CD8-positive, alpha-beta memory T cell (primary cell): ENCODE results near the gene TPM4. TPM values are rescaled to one million over a fixed set of nuclear protein-coding genes. Genes with fewer than 3 reads are reported as not detected.
"Not testable (repeated sequence)": the region's sequence is repeated elsewhere in the genome, so short reads cannot be mapped to it uniquely, and the experiment has no call there.

Experiments used
- CTCF ChIA-PET: fragments of 350-600 bp; sonication (Branson Sonifier 250); formaldehyde crosslinking; loops from one replicate; lab custom pipeline; 2021; ENCODE audit warnings: antibody characterized with exemption; lab: Charles Lee
- POLR2A ChIA-PET: fragments of 350-600 bp; sonication (Branson Sonifier 250); formaldehyde crosslinking; loops from one replicate; lab custom pipeline; 2021; ENCODE audit warnings: antibody characterized with exemption; lab: Charles Lee
- DNase-seq, 5 donors: peaks; one replicate each; pipeline versions ENCODE4 v3.0.0 to v3.0.0-alpha.2; 2020 to 2022; ENCODE audit warnings: mixed read lengths in 1 of 5
- H3K27ac ChIP-seq: one replicate; pipeline ENCODE4 v1.7.0; 2013; ENCODE audit warnings: low read depth, mild to moderate bottlenecking, low read length, moderate library complexity
- H3K27me3 ChIP-seq: 2 replicates; pipeline ENCODE4 v1.7.0; 2013; ENCODE audit warnings: low read length, mild to moderate bottlenecking; ENCODE audit not compliant: insufficient read depth, poor library complexity, severe bottlenecking
- H3K36me3 ChIP-seq: 2 replicates; pipeline ENCODE4 v1.7.0; 2013; ENCODE audit warnings: mild to moderate bottlenecking, low read length, moderate library complexity; ENCODE audit not compliant: insufficient read depth
- H3K4me1 ChIP-seq: 2 replicates; pipeline ENCODE4 v1.7.0; 2013; ENCODE audit warnings: mild to moderate bottlenecking, low read length, moderate library complexity; ENCODE audit not compliant: insufficient read depth
- H3K4me3 ChIP-seq: 2 replicates; pipeline ENCODE4 v1.7.0; 2013; ENCODE audit warnings: mild to moderate bottlenecking, low read length
- H3K9me3 ChIP-seq: 2 replicates; pipeline ENCODE4 v1.7.0; 2013; ENCODE audit warnings: mild to moderate bottlenecking, low read length
- H3K27ac Mint-ChIP-seq, 8 donors: one replicate each; pipeline ENCODE4 v1.8.0; 2020 to 2021; ENCODE audit warnings: mixed read lengths in 8 of 8, mild to moderate bottlenecking in 6 of 8, inconsistent platforms in 3 of 8, moderate library complexity in 3 of 8
- H3K27me3 Mint-ChIP-seq, 2 donors: one replicate each; pipeline ENCODE4 v1.8.0; 2020 to 2021; ENCODE audit warnings: mixed read lengths in 2 of 2, mild to moderate bottlenecking in 1 of 2, moderate library complexity in 1 of 2
- H3K36me3 Mint-ChIP-seq, 3 donors: one replicate each; pipeline ENCODE4 v1.8.0; 2020 to 2021; ENCODE audit warnings: mixed read lengths in 3 of 3, inconsistent platforms in 1 of 3, mild to moderate bottlenecking in 1 of 3
- H3K4me1 Mint-ChIP-seq, 3 donors: one replicate each; pipeline ENCODE4 v1.8.0; 2020 to 2021; ENCODE audit warnings: mixed read lengths in 3 of 3, inconsistent platforms in 1 of 3, mild to moderate bottlenecking in 1 of 3
- H3K4me3 Mint-ChIP-seq, 7 donors: one replicate each; pipeline ENCODE4 v1.8.0; 2020 to 2021; ENCODE audit warnings: mixed read lengths in 7 of 7, mild to moderate bottlenecking in 6 of 7, moderate library complexity in 4 of 7, inconsistent platforms in 2 of 7
- H3K9me3 Mint-ChIP-seq, 5 donors: one replicate each; pipeline ENCODE4 v1.8.0; 2020 to 2022; ENCODE audit warnings: mixed read lengths in 5 of 5, mild to moderate bottlenecking in 3 of 5, moderate library complexity in 2 of 5, inconsistent platforms in 1 of 5
- polyA plus RNA-seq: library from polyadenylated mRNA; unstranded; fragments of 300-500 nt; fragmentation: Illumina TruSeq; gene quantifications from one replicate; pipeline ENCODE4 v1.2.3, GENCODE V29; 2021
- total RNA-seq, 2 experiments: library from RNA; stranded (reverse); gene quantifications; one replicate each; pipeline ENCODE4 v1.2.3, GENCODE V29; 2021

The TPM4 gene
- total and polyA plus RNA-seq, 3 experiments from 2014 or later: 127 to 270 (median 259) TPM

DNA sequence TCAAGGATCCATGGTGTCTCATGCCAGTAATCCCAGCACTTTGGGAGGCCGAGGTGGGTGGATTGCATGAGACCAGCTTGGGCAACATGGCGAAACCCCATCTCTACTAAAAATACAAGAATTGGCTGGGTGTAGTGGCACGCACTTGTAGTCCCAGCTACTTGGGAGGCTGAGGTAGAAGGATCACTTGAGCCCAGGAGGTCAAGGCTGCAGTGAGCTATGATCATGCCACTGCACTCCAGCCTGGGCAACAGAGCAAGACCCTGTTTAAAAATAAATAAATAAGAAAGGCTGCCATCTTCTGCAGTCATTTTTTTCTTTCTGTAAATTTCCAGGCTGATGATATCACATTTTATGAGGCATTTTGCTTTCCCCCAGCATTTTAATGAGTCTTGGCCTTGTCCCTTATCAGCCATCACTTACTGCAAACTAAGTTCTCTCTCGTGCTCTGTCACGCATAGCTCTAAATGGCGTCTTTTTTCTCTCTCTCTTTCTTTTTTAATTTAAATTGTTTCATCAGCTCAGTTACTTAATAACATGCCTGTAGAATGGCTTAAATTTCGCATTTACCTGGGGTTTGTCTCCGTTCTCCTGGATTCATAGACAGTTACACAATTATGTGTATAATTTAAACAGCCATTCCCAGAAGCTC, 23.1 kb downstream of the TPM4 start:
- H3K4me3 Mint-ChIP-seq, H3K9me3 ChIP-seq, H3K9me3 Mint-ChIP-seq, DNase-seq, H3K27ac ChIP-seq, H3K27me3 ChIP-seq, H3K27me3 Mint-ChIP-seq, H3K4me3 ChIP-seq: not testable (repeated sequence)
- Histone ChIP-seq H3K36me3 (peaks cover 50% of the 10 kb centered on the region), H3K4me1 (peaks cover 11% of the 10 kb centered on the region)
- ChIA-PET POLR2A (interaction anchor here (1.0 kb wide), 1 partner anchor 9 kb away, joined by 3 read pairs; no protein-coding TSS in a partner anchor), CTCF (interaction anchor here (1.4 to 3.3 kb wide), 3 partner anchors 12 to 29 kb away, joined by 3 to 15 read pairs (median 4); partner anchors contain the start of gene RAB8A)
- Mint-ChIP-seq H3K4me1 (peaks cover 14 to 16% (median 14%) of the 10 kb centered on the region in 3 donors), H3K27ac (peak overlapping the region in 3 of 8 donors; percentile 16 to 66 (median 17)), H3K36me3 (peaks cover 6 to 83% (median 26%) of the 10 kb centered on the region in 3 donors)

DNA sequence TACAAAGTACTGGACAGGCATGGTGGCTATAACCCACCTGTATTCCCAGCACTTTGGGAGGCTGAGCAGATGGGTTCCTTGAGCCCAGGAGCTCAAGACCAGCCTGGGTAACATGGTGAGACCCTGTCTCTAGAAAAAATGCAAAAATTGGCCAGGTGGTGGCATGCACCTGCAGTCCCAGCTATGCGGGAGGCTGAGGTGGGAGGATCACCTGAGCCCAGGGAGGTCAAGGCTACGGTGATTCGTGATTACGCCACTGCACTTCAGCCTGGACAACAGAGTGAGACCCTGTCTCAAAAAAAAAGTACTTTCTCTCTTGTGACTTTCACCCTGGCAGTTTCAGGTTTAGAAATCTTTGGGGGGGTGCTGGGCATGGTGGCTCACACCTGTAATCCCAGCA, 24.2 kb downstream of the TPM4 start:
- no peak for DNase-seq
- Mint-ChIP-seq H3K9me3 (no peaks in the 10 kb centered on the region), H3K4me3 (no peak overlapping the region), H3K4me1 (peaks cover 5 to 9% (median 6%) of the 10 kb centered on the region in 3 donors), H3K36me3 (peaks cover 0 to 77% (median 16%) of the 10 kb centered on the region in 3 donors), H3K27ac (peak overlapping the region in 1 of 8 donors; percentile 57), H3K27me3 (no peaks in the 10 kb centered on the region)
- Histone ChIP-seq H3K27me3 (no peaks in the 10 kb centered on the region), H3K9me3 (no peaks in the 10 kb centered on the region), H3K4me3 (no peak overlapping the region), H3K4me1 (peaks cover under 1% of the 10 kb centered on the region), H3K27ac (no peak overlapping the region), H3K36me3 (peaks cover 43% of the 10 kb centered on the region)
- ChIA-PET CTCF (interaction anchor here (1.4 to 3.3 kb wide), 2 partner anchors 10 to 30 kb away, joined by 3 to 15 read pairs; partner anchors contain the start of gene RAB8A), POLR2A (interaction anchor here (1.0 kb wide), 1 partner anchor 8 kb away, joined by 3 read pairs; no protein-coding TSS in a partner anchor)

DNA sequence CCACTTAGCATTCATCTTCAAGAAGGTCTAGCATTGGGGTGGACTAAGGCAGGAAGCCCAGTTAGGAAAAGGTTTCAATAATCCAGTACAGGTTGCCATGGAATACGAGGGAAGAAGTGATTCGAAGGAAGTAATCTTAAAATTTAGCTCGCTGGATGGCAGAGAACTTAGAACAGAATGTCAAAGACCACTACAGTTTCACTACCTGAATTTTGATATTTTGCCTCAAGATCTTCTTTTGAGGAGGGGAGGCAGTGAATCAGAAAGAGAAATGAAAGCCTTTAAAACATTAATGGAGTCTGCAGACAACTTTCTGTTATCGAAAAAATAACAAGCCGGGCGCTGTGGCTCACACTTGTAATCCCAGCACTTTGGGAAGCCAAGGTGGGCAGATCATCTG, 28.4 kb downstream of the TPM4 start:
- no peak for DNase-seq
- no peak overlapping the region for H3K27ac ChIP-seq
- no peak overlapping the region for H3K4me3 Mint-ChIP-seq
- H3K9me3 ChIP-seq: no peaks in the 10 kb centered on the region
- H3K4me3 ChIP-seq: no peak overlapping the region
- no peaks in the 10 kb centered on the region for H3K27me3 Mint-ChIP-seq
- H3K27ac Mint-ChIP-seq: no peak overlapping the region
- ChIA-PET POLR2A (no interaction called here), CTCF (interaction anchor here (1.1 kb wide), 1 partner anchor 8 kb away, joined by 3 read pairs; no protein-coding TSS in a partner anchor)
- H3K27me3 ChIP-seq: no peaks in the 10 kb centered on the region
- no peaks in the 10 kb centered on the region for H3K9me3 Mint-ChIP-seq
- H3K4me1 Mint-ChIP-seq: no peaks in the 10 kb centered on the region
- no peaks in the 10 kb centered on the region for H3K4me1 ChIP-seq
- peaks cover 0 to 45% (median 7%) of the 10 kb centered on the region in 3 donors for H3K36me3 Mint-ChIP-seq
- peaks cover 26% of the 10 kb centered on the region for H3K36me3 ChIP-seq

DNA sequence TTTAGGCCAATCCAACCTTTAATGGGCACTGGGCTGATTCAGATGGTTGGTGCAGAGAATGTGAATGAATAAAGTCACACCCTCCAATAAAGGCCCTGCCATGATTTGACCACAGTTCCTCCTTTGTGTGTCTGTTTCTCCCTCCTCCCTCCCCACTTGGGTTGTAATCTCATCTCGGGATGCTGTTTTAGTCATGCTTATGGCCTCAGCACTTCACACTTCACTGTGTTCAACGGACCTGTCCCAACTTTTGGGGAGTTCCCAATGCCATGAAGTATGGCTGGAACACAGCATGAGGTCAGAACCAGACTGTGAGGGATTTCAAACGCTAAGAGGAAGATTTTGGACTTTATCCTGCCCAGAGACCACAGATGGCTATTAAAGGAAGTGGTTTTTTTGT, 29.8 kb downstream of the TPM4 start:
- peaks cover 5% of the 10 kb centered on the region for H3K4me1 ChIP-seq
- no peak for DNase-seq
- Mint-ChIP-seq H3K27me3 (peaks cover 0 to under 1% of the 10 kb centered on the region in 2 donors), H3K4me3 (no peak overlapping the region), H3K9me3 (no peaks in the 10 kb centered on the region), H3K27ac (peak overlapping the region in 4 of 8 donors; percentile 32 to 91 (median 76)), H3K4me1 (peaks cover under 1 to 2% (median 2%) of the 10 kb centered on the region in 3 donors), H3K36me3 (peaks cover 0 to 31% (median 3%) of the 10 kb centered on the region in 3 donors)
- peaks cover 14% of the 10 kb centered on the region for H3K36me3 ChIP-seq
- no peaks in the 10 kb centered on the region for H3K27me3 ChIP-seq
- CTCF ChIA-PET: interaction anchor here (0.7 to 1.6 kb wide), 3 partner anchors 11 to 64 kb away, joined by 3 to 4 read pairs (median 3); no protein-coding TSS in a partner anchor
- H3K4me3 ChIP-seq: no peak overlapping the region
- no peaks in the 10 kb centered on the region for H3K9me3 ChIP-seq
- H3K27ac ChIP-seq: no peak overlapping the region
- POLR2A ChIA-PET: no interaction called here

- Mint-ChIP-seq H3K4me3 (peak within 1 kb of the TSS; percentile 92 to 100 (median 98)), H3K4me1 (peaks cover 36 to 48% (median 40%) of the 10 kb centered on the region in 3 donors), H3K27me3 (peaks cover 0 to 2% of the 10 kb centered on the region in 2 donors), H3K36me3 (peaks cover 0 to 33% (median 2%) of the 10 kb centered on the region in 3 donors), H3K9me3 (no peaks in the 10 kb centered on the region), H3K27ac (peak within 1 kb of the TSS; percentile 93 to 99 (median 98))
- Histone ChIP-seq H3K27me3 (no peaks in the 10 kb centered on the region), H3K36me3 (peaks cover 8% of the 10 kb centered on the region), H3K27ac (peak within 1 kb of the TSS; percentile 94), H3K4me1 (peaks cover 36% of the 10 kb centered on the region), H3K9me3 (no peaks in the 10 kb centered on the region), H3K4me3 (peak within 1 kb of the TSS; percentile 89)
- peak; percentile 97 to 99 (median 99) for DNase-seq
- POLR2A ChIA-PET: interaction anchor here (0.6 to 2.3 kb wide), 8 partner anchors 9 to 74 kb away, joined by 4 to 15 read pairs (median 8); partner anchors contain the start of gene FAM32A
- CTCF ChIA-PET: interaction anchor here (0.6 to 4.2 kb wide), 21 partner anchors 8 to 74 kb away, joined by 3 to 37 read pairs (median 5); partner anchors contain the start of genes FAM32A, HSH2D and TPM4
Measured at GRCh38 chr19:16111160-16111908, 35.0 kb downstream of the TPM4 start, which contains the start of gene RAB8A. RAB8A (plus strand) TSS chr19:16111889; CDS start chr19:16111902, 13 bp downstream.

GRCh38 chr19:16111909-16112752, 35.8 kb downstream of the TPM4 start:
- DNase-seq: no peak
- POLR2A ChIA-PET: interaction anchor here (0.6 to 2.3 kb wide), 7 partner anchors 8 to 74 kb away, joined by 3 to 15 read pairs (median 8); partner anchors contain the start of gene FAM32A
- peak overlapping the region; percentile 94 for H3K27ac ChIP-seq
- H3K27me3 ChIP-seq: no peaks in the 10 kb centered on the region
- H3K9me3 Mint-ChIP-seq: no peaks in the 10 kb centered on the region
- H3K36me3 ChIP-seq: peaks cover 8% of the 10 kb centered on the region
- no peaks in the 10 kb centered on the region for H3K9me3 ChIP-seq
- H3K4me1 Mint-ChIP-seq: peaks cover 38 to 54% (median 41%) of the 10 kb centered on the region in 3 donors
- H3K27ac Mint-ChIP-seq: peak overlapping the region; percentile 93 to 99 (median 98)
- peaks cover 36% of the 10 kb centered on the region for H3K4me1 ChIP-seq
- peaks cover 0 to 37% (median 2%) of the 10 kb centered on the region in 3 donors for H3K36me3 Mint-ChIP-seq
- peak overlapping the region; percentile 92 to 100 (median 98) for H3K4me3 Mint-ChIP-seq
- H3K4me3 ChIP-seq: peak overlapping the region; percentile 89
- CTCF ChIA-PET: interaction anchor here (0.6 to 4.2 kb wide), 11 partner anchors 8 to 73 kb away, joined by 3 to 37 read pairs (median 9); partner anchors contain the start of genes FAM32A, HSH2D and TPM4
- peaks cover 0 to 2% of the 10 kb centered on the region in 2 donors for H3K27me3 Mint-ChIP-seq
